Melanocyte of skin (primary cell): ENCODE results near the gene CCDC40. TPM values are rescaled to one million over a fixed set of nuclear protein-coding genes. Genes with fewer than 3 reads are reported as not detected.

Experiments used
- small RNA-seq, 2 donors: library from RNA; depleted of rRNA; stranded (forward); fragments of <200 nt; gene quantifications; one replicate each; pipeline ENCODE3, GENCODE V24; 2012
- total RNA-seq, 2 donors: library from RNA; depleted of rRNA; stranded (reverse); fragments of >200 nt; gene quantifications; 2 replicates each; pipeline ENCODE4 v1.2.3, GENCODE V29; 2012

Gene CCDC40, protein sequence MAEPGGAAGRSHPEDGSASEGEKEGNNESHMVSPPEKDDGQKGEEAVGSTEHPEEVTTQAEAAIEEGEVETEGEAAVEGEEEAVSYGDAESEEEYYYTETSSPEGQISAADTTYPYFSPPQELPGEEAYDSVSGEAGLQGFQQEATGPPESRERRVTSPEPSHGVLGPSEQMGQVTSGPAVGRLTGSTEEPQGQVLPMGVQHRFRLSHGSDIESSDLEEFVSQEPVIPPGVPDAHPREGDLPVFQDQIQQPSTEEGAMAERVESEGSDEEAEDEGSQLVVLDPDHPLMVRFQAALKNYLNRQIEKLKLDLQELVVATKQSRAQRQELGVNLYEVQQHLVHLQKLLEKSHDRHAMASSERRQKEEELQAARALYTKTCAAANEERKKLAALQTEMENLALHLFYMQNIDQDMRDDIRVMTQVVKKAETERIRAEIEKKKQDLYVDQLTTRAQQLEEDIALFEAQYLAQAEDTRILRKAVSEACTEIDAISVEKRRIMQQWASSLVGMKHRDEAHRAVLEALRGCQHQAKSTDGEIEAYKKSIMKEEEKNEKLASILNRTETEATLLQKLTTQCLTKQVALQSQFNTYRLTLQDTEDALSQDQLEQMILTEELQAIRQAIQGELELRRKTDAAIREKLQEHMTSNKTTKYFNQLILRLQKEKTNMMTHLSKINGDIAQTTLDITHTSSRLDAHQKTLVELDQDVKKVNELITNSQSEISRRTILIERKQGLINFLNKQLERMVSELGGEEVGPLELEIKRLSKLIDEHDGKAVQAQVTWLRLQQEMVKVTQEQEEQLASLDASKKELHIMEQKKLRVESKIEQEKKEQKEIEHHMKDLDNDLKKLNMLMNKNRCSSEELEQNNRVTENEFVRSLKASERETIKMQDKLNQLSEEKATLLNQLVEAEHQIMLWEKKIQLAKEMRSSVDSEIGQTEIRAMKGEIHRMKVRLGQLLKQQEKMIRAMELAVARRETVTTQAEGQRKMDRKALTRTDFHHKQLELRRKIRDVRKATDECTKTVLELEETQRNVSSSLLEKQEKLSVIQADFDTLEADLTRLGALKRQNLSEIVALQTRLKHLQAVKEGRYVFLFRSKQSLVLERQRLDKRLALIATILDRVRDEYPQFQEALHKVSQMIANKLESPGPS
- total RNA-seq = 1 to 10 TPM; 3.0 to 3.1 TPM

DNA sequence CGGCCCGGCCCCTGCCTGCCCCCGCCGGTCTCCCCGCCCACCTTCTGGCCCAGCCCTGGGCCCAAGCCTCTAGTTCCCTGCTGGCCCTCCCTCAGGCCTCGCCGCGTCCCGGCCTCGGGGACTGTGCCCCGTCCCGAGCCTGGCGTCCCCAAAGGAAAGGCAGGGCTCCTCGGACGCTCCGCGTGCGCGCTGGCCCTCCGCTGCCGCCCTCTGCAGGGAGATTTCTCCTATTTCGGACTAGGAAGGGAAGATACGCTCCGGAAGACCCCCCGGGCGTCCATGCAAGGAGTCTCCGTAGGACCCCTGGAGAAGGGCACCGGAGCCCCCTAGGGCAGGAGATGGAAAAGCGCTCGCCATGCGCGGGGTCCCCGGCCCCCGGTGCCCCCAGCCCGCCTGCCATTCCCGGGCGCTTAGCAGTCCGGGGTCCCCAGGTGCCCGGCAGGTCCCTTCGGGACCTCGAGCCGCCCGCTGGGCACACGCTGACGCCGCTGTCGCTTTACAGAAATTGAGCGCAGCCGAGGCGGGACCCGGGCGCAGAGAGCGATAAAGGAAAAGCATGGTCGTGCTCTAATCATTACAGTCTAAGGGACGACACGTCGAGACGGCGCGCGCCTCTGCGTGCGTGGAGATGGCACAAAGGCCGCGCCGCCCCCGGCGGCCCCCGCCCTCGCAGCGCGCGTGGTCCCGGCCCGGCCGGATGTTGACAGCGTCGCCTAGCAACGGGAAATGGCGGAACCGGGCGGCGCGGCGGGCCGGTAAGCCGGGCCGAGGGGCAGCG, at the start of gene CCDC40:
CCDC40 (plus strand) TSS at position 706 of the 778 bp plus-strand sequence; CDS start at position 727, 21 bp downstream.

DNA sequence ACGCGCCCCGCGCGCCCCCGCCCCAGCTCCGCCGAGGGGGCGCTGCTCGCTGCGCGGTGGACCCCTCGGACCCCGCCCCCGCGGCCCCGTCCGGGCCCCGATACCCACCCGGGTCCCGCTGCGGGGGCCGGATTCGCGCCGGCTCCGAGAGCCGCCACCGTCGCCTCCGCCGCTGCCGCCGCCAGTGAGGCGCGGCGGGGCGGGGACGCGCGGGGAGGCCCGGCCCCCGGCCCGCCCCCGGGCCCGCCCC, 830 bp upstream of the CCDC40 start, which contains the start of gene TBC1D16:
TBC1D16 (minus strand) TSS at position 186 of the 250 bp plus-strand sequence. CDS start 22,325 bp downstream, outside the sequence.

DNA sequence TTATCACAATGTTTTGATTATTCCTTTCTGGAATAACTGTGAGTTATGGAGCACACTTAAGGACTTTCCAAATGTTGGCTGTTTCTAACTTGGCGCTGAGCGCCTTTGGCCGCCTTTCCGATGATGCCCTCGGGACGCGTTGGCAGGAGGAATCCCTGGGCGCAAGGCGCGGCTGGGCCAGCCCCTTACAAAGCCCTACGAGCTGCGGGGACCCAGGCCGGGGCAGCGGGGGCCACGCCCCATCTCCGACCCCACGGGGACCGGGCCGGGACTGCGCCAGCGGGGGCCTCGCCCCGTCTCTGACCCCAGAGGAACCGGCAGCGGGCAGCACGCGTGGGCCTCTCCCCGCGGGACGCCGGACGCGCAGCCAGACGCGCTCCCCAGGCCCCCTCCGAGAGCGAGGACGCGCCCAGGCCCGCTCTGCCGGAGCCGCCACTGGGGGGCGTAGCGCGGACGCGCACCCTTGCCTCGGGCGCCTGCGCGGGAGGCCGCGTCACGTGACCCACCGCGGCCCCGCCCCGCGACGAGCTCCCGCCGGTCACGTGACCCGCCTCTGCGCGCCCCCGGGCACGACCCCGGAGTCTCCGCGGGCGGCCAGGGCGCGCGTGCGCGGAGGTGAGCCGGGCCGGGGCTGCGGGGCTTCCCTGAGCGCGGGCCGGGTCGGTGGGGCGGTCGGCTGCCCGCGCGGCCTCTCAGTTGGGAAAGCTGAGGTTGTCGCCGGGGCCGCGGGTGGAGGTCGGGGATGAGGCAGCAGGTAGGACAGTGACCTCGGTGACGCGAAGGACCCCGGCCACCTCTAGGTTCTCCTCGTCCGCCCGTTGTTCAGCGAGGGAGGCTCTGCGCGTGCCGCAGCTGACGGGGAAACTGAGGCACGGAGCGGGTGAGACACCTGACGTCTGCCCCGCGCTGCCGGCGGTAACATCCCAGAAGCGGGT, 64.8 kb downstream of the CCDC40 start, which contains the start of gene GAA:
GAA (plus strand) TSS at position 571 of the 935 bp plus-strand sequence. CDS start 3,006 bp downstream, outside the sequence.

DNA sequence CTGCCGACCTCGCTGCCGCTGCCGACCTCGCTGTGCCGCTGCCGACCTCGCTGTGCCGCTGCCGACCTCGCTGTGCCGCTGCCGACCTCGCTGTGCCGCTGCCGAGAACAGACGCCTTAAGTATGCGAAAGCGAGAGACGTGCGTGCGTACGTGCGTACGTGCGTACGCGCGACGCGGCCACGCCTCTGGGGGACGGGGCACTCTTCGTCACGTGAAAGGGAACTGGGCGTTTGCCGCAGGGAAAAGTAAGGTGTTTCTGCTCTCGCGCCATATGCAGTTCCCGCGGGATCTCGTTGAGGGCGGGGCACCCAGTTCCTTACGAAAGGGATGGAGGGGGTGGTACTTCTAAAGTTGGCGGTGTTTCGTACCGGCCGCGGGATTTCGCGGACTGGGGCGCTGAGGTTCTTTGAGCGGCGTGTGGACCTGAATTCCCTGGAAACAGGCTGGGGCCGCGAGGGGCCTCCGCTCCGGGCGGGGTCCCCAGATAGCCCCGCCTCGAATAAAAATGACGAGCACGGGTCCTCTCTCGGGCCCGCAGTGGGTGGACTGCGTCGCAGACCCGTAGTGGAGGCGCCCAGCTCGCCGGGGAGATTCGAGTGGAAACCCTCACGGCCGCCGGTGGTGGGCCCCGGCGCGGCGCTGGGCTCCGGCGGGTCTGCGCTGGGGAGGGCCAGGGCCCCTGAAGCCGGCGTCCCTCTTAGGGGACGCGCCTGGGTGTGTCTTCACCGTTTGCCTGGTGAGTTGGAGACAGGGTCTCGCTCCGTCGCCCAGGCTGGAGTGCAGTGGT, 110.8 kb downstream of the CCDC40 start, which contains the start of gene EIF4A3:
EIF4A3 (minus strand) TSS at position 94 of the 788 bp plus-strand sequence. CDS start 167 bp downstream, outside the sequence.

Small RNAs within 50 kb of the gene (small RNA-seq; reads per million reads assigned to genes)
- gene AC087741.2 (0 reads per million in 2 donors), gene MIR1268B (0 reads per million in 2 donors)

Other genes with a start within 250 kb of the CCDC40 start
- gene CBX8, start 239.6 kb upstream of the CCDC40 start, total RNA-seq = 1 to 10 TPM; 3.3 to 4.5 TPM
- 10 to 100 TPM; 25.5 to 31.0 TPM for gene CBX4, start 197.2 kb upstream of the CCDC40 start, total RNA-seq
- 100 to 1,000 TPM; 470 to 488 TPM for gene TBC1D16, start 770 bp upstream of the CCDC40 start, total RNA-seq
- gene GAA, start 64.9 kb downstream of the CCDC40 start, total RNA-seq = 10 to 100 TPM; 20.3 to 61.6 TPM
- gene EIF4A3, start 110.5 kb downstream of the CCDC40 start, total RNA-seq = 100 to 1,000 TPM in 1 of 2 donors, 10 to 100 TPM in 1; 84.0 to 126 TPM
- 1 to 10 TPM; 3.0 to 6.5 TPM for gene CARD14, start 133.4 kb downstream of the CCDC40 start, total RNA-seq
- gene SGSH, start 183.7 kb downstream of the CCDC40 start, total RNA-seq = 10 to 100 TPM; 12.0 to 22.0 TPM
- 10 to 100 TPM in 1 of 2 donors, 1 to 10 TPM in 1; 8.3 to 12.0 TPM for gene SLC26A11, start 183.8 kb downstream of the CCDC40 start, total RNA-seq
- 100 to 1,000 TPM; 430 to 498 TPM for gene RNF213, start 224.2 kb downstream of the CCDC40 start, total RNA-seq